WTC11 (cell line): Measurements from ENCODE around the gene DLL4. TPM values are rescaled to one million over a fixed set of nuclear protein-coding genes. Genes with fewer than 3 reads are reported as not detected.

Experiments
- ATAC-seq: fragments of 200-7000 bp; cut with Tn5 transposase; 2 replicates; pipeline ENCODE4 v1.10.0; 2021; ENCODE audit warnings: mild to moderate bottlenecking, moderate library complexity
- CTCF ChIA-PET: fragments of 300-600 bp; sonication (Branson Sonifier 250); formaldehyde crosslinking; loops from one replicate; lab custom pipeline; 2021; ENCODE audit warnings: antibody characterized with exemption; lab: Charles Lee
- POLR2A ChIA-PET: fragments of 350-600 bp; sonication (Branson Sonifier 250); formaldehyde crosslinking; loops from one replicate; lab custom pipeline; 2021; ENCODE audit warnings: antibody characterized with exemption; lab: Charles Lee
- DNase-seq: peaks from one replicate; pipeline ENCODE4 v3.0.0; 2021; ENCODE audit warnings: low spot score
- H3K27ac Mint-ChIP-seq: 2 replicates; pipeline ENCODE4 v1.8.0; 2021; ENCODE audit warnings: mixed read lengths
- H3K27me3 Mint-ChIP-seq: 2 replicates; pipeline ENCODE4 v1.8.0; 2021; ENCODE audit warnings: low read depth, mild to moderate bottlenecking, moderate library complexity, mixed read lengths
- H3K36me3 Mint-ChIP-seq: 2 replicates; pipeline ENCODE4 v1.8.0; 2021; ENCODE audit warnings: mixed read lengths
- H3K4me1 Mint-ChIP-seq: 2 replicates; pipeline ENCODE4 v1.8.0; 2022; ENCODE audit warnings: mixed read lengths
- H3K4me3 Mint-ChIP-seq: 2 replicates; pipeline ENCODE4 v1.8.0; 2021; ENCODE audit warnings: mild to moderate bottlenecking, moderate library complexity, mixed read lengths
- H3K9me3 Mint-ChIP-seq: 2 replicates; pipeline ENCODE4 v1.8.0; 2021; ENCODE audit warnings: mixed read lengths
- CBFB ChIP-seq: sonication (generic); formaldehyde crosslinking; IDR thresholded peaks from 2 replicates; pipeline ENCODE4 v1.8.1; 2022; ENCODE audit warnings: mild to moderate bottlenecking, low read depth, missing genetic modification reagents
- CREM ChIP-seq: sonication (generic); formaldehyde crosslinking; IDR thresholded peaks from 2 replicates; pipeline ENCODE4 v1.8.1; 2022; ENCODE audit warnings: mild to moderate bottlenecking, missing genetic modification reagents, moderate library complexity
- E2F1 ChIP-seq: sonication (generic); formaldehyde crosslinking; IDR thresholded peaks from 2 replicates; pipeline ENCODE4 v1.8.0; 2022; ENCODE audit warnings: mild to moderate bottlenecking, missing genetic modification reagents
- ETV6 ChIP-seq: sonication (generic); formaldehyde crosslinking; IDR thresholded peaks from 2 replicates; pipeline ENCODE4 v1.8.1; 2022; ENCODE audit warnings: mild to moderate bottlenecking, missing genetic modification reagents
- FOXJ3 ChIP-seq: sonication (generic); formaldehyde crosslinking; IDR thresholded peaks from 2 replicates; pipeline ENCODE4 v1.9.0; 2021; ENCODE audit warnings: missing genetic modification reagents, mild to moderate bottlenecking, borderline replicate concordance
- FOXP1 ChIP-seq: sonication (generic); formaldehyde crosslinking; IDR thresholded peaks from 2 replicates; pipeline ENCODE4 v1.8.0; 2022; ENCODE audit warnings: missing genetic modification reagents, mild to moderate bottlenecking, moderate library complexity, borderline replicate concordance
- HMGA2 ChIP-seq: fragments of 250-450 bp; sonication (Bioruptor Pico); IDR thresholded peaks from 2 replicates; pipeline ENCODE4 v1.4.0; 2021; ENCODE audit warnings: mild to moderate bottlenecking, moderate library complexity
- MLX ChIP-seq: sonication (generic); formaldehyde crosslinking; IDR thresholded peaks from 2 replicates; pipeline ENCODE4 v1.8.1; 2023; ENCODE audit warnings: mild to moderate bottlenecking, missing genetic modification reagents, moderate library complexity
- MXD4 ChIP-seq: fragments of 250-450 bp; sonication (Bioruptor Pico); IDR thresholded peaks from 2 replicates; pipeline ENCODE4 v1.8.0; 2021; ENCODE audit warnings: mild to moderate bottlenecking, moderate library complexity, borderline replicate concordance
- NR3C1 ChIP-seq: sonication (generic); formaldehyde crosslinking; conservative IDR thresholded peaks from 2 replicates; pipeline ENCODE4 v1.8.1; 2023; ENCODE audit warnings: low read depth, mild to moderate bottlenecking, missing genetic modification reagents
- USF2 ChIP-seq: sonication (generic); formaldehyde crosslinking; IDR thresholded peaks from 2 replicates; pipeline ENCODE4 v1.8.1; 2023; ENCODE audit warnings: mild to moderate bottlenecking, missing genetic modification reagents, moderate library complexity
- ZBTB43 ChIP-seq: sonication (generic); formaldehyde crosslinking; IDR thresholded peaks from 2 replicates; pipeline ENCODE4 v1.8.1; 2023; ENCODE audit warnings: mild to moderate bottlenecking, missing genetic modification reagents
- ZNF121 ChIP-seq: sonication (generic); formaldehyde crosslinking; IDR thresholded peaks from 2 replicates; pipeline ENCODE4 v1.8.0; 2023; ENCODE audit warnings: missing genetic modification reagents
- ZNF219 ChIP-seq: sonication (generic); formaldehyde crosslinking; IDR thresholded peaks from 2 replicates; pipeline ENCODE4 v1.8.0; 2023; ENCODE audit warnings: missing genetic modification reagents, mild to moderate bottlenecking, borderline replicate concordance
- ZNF263 ChIP-seq: sonication (generic); formaldehyde crosslinking; IDR thresholded peaks from 2 replicates; pipeline ENCODE4 v1.8.1; 2022; ENCODE audit warnings: low read depth, mild to moderate bottlenecking, moderate library complexity, missing genetic modification reagents
- ZNF317 ChIP-seq: sonication (generic); formaldehyde crosslinking; IDR thresholded peaks from 2 replicates; pipeline ENCODE4 v1.8.1; 2023; ENCODE audit warnings: low read depth, mild to moderate bottlenecking, moderate library complexity, missing genetic modification reagents, borderline replicate concordance
- ZNF423 ChIP-seq: fragments of 250-450 bp; sonication (Bioruptor Pico); IDR thresholded peaks from 2 replicates; pipeline ENCODE4 v2.1.2; 2022; ENCODE audit warnings: mild to moderate bottlenecking, moderate library complexity
- total RNA-seq: library from RNA; stranded (reverse); gene quantifications from 3 replicates; pipeline ENCODE4 v1.2.3, GENCODE V29; 2021
- TF ChIP-seq, protein P1 (sequence below): fragments of 250-450 bp; sonication (Bioruptor Pico); IDR thresholded peaks from 2 replicates; pipeline ENCODE4 v1.8.0; 2021; ENCODE audit warnings: mild to moderate bottlenecking
- TF ChIP-seq, protein P2 (sequence below): sonication (generic); formaldehyde crosslinking; IDR thresholded peaks from 2 replicates; pipeline ENCODE4 v1.8.0; 2022; ENCODE audit warnings: mild to moderate bottlenecking, missing genetic modification reagents
- TF ChIP-seq, protein P3 (sequence below): sonication (generic); formaldehyde crosslinking; IDR thresholded peaks from 2 replicates; pipeline ENCODE4 v1.8.0; 2023; ENCODE audit warnings: mild to moderate bottlenecking, missing genetic modification reagents
- TF ChIP-seq, protein P4 (sequence below): sonication (generic); formaldehyde crosslinking; IDR thresholded peaks from 2 replicates; pipeline ENCODE4 v1.8.1; 2022; ENCODE audit warnings: mild to moderate bottlenecking, missing genetic modification reagents, moderate library complexity, borderline replicate concordance
- TF ChIP-seq, protein P5 (sequence below): sonication (generic); formaldehyde crosslinking; IDR thresholded peaks from 2 replicates; pipeline ENCODE4 v1.8.1; 2022; ENCODE audit warnings: mild to moderate bottlenecking, moderate library complexity, missing genetic modification reagents

Gene DLL4
- total RNA-seq, 1 experiment from 2014 or later = 0.94 TPM

DNA sequence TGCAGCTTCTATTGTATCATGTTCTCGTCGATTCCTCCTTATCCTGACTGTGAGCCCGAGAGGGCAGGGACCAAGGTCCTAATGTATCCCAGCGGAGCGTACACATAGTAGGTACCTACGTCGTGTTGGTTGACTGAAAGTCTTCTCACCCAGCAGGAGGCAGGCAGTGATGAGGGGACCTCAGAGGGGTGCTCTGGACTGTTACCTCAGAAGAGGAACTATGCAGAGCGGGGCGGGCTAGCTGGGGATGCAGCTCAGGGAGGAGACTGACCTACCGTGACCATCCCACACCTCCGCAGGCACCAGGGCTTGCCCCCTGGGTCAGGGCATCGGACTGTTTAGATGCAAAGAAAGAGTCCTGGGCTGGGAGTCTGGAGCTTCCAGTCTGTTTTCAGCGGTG lies 35.5 kb downstream of the DLL4 start (continued):
- TF ChIP-seq MLX (no peak), ZNF423 (CRISPR knock-in tag) (no peak), USF2 (CRISPR knock-in tag) (no peak), FOXJ3 (CRISPR knock-in tag) (no peak), NR3C1 (CRISPR knock-in tag) (no peak), ZNF317 (CRISPR knock-in tag) (no peak), FOXP1 (CRISPR knock-in tag) (no peak)
- TF ChIP-seq, protein P1, sequence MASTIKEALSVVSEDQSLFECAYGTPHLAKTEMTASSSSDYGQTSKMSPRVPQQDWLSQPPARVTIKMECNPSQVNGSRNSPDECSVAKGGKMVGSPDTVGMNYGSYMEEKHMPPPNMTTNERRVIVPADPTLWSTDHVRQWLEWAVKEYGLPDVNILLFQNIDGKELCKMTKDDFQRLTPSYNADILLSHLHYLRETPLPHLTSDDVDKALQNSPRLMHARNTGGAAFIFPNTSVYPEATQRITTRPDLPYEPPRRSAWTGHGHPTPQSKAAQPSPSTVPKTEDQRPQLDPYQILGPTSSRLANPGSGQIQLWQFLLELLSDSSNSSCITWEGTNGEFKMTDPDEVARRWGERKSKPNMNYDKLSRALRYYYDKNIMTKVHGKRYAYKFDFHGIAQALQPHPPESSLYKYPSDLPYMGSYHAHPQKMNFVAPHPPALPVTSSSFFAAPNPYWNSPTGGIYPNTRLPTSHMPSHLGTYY = no peak
- TF ChIP-seq, protein P2, sequence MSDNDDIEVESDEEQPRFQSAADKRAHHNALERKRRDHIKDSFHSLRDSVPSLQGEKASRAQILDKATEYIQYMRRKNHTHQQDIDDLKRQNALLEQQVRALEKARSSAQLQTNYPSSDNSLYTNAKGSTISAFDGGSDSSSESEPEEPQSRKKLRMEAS = no peak

- POLR2A ChIA-PET = interaction anchor here (0.6 to 2.1 kb wide), 4 partner anchors 15 to 501 kb away, joined by 3 to 15 read pairs (median 4); partner anchors contain the start of gene CHAC1
- ATAC-seq (peak; percentile 62), DNase-seq (no peak)
- H3K4me3 Mint-ChIP-seq = no peak overlapping the region
- H3K36me3 Mint-ChIP-seq = no peaks in the 10 kb centered on the region
- CTCF ChIA-PET = interaction anchor here (1.4 to 2.1 kb wide), 5 partner anchors 26 to 64 kb away, joined by 5 to 13 read pairs (median 6); no protein-coding TSS in a partner anchor
- H3K9me3 Mint-ChIP-seq = no peaks in the 10 kb centered on the region
- H3K4me1 Mint-ChIP-seq = peaks cover 31% of the 10 kb centered on the region
- no peak overlapping the region for H3K27ac Mint-ChIP-seq
- H3K27me3 Mint-ChIP-seq = no peaks in the 10 kb centered on the region
- TF ChIP-seq E2F1 (CRISPR knock-in tag) = no peak
- no peak for TF ChIP-seq ZBTB43 (CRISPR knock-in tag)
- no peak for TF ChIP-seq MLX
- TF ChIP-seq, protein P2 = no peak
- TF ChIP-seq ZNF219 = no peak
- TF ChIP-seq ZNF121 (CRISPR knock-in tag) = no peak
- TF ChIP-seq ETV6 (CRISPR knock-in tag) = no peak
- TF ChIP-seq CREM (CRISPR knock-in tag) = no peak
- TF ChIP-seq, protein P3, sequence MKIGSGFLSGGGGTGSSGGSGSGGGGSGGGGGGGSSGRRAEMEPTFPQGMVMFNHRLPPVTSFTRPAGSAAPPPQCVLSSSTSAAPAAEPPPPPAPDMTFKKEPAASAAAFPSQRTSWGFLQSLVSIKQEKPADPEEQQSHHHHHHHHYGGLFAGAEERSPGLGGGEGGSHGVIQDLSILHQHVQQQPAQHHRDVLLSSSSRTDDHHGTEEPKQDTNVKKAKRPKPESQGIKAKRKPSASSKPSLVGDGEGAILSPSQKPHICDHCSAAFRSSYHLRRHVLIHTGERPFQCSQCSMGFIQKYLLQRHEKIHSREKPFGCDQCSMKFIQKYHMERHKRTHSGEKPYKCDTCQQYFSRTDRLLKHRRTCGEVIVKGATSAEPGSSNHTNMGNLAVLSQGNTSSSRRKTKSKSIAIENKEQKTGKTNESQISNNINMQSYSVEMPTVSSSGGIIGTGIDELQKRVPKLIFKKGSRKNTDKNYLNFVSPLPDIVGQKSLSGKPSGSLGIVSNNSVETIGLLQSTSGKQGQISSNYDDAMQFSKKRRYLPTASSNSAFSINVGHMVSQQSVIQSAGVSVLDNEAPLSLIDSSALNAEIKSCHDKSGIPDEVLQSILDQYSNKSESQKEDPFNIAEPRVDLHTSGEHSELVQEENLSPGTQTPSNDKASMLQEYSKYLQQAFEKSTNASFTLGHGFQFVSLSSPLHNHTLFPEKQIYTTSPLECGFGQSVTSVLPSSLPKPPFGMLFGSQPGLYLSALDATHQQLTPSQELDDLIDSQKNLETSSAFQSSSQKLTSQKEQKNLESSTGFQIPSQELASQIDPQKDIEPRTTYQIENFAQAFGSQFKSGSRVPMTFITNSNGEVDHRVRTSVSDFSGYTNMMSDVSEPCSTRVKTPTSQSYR (CRISPR knock-in tag) = no peak
- TF ChIP-seq, protein P4, sequence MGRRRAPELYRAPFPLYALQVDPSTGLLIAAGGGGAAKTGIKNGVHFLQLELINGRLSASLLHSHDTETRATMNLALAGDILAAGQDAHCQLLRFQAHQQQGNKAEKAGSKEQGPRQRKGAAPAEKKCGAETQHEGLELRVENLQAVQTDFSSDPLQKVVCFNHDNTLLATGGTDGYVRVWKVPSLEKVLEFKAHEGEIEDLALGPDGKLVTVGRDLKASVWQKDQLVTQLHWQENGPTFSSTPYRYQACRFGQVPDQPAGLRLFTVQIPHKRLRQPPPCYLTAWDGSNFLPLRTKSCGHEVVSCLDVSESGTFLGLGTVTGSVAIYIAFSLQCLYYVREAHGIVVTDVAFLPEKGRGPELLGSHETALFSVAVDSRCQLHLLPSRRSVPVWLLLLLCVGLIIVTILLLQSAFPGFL (CRISPR knock-in tag) = no peak
- TF ChIP-seq MXD4 = no peak
- TF ChIP-seq HMGA2 (CRISPR knock-in tag) = no peak
- no peak for TF ChIP-seq ZNF263 (CRISPR knock-in tag)
- no peak for TF ChIP-seq CBFB (CRISPR knock-in tag)
- TF ChIP-seq, protein P5, sequence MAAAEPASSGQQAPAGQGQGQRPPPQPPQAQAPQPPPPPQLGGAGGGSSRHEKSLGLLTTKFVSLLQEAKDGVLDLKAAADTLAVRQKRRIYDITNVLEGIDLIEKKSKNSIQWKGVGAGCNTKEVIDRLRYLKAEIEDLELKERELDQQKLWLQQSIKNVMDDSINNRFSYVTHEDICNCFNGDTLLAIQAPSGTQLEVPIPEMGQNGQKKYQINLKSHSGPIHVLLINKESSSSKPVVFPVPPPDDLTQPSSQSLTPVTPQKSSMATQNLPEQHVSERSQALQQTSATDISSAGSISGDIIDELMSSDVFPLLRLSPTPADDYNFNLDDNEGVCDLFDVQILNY = no peak
Measured at GRCh38 chr15:40968290-40969085, 39.3 kb downstream of the DLL4 start.
